HG02970 (cell line): ENCODE results near the gene VPS33B.

Source experiments
- ATAC-seq: cut with Tn5 transposase; IDR thresholded peaks from one replicate; pipeline ENCODE4 v1.9.1; 2021; ENCODE audit warnings: mild to moderate bottlenecking, moderate library complexity, moderate number of reproducible peaks; ENCODE audit not compliant: unreplicated experiment, low FRiP score

VPS33B gene

GRCh38 chr15:90986790-90987507, 35.4 kb downstream of the VPS33B start:
- no peak for ATAC-seq

- ATAC-seq, result no peak
Observed at GRCh38 chr15:90982135-90982534, 40.3 kb downstream of the VPS33B start.

- ATAC-seq, result no peak
Observed at GRCh38 chr15:90981681-90982080, 40.7 kb downstream of the VPS33B start.

GRCh38 chr15:90979582-90979981, 42.8 kb downstream of the VPS33B start:
- ATAC-seq, result no peak

GRCh38 chr15:90974216-90974615, 48.2 kb downstream of the VPS33B start:
- no peak for ATAC-seq

GRCh38 chr15:90972133-90972532, 50.3 kb downstream of the VPS33B start:
- no peak for ATAC-seq

- ATAC-seq, result no peak
Observed at GRCh38 chr15:90970274-90970673, 52.1 kb downstream of the VPS33B start.

- ATAC-seq, result no peak
Observed at GRCh38 chr15:90968434-90968833, 54.0 kb downstream of the VPS33B start.

GRCh38 chr15:90967206-90967605, 55.2 kb downstream of the VPS33B start:
- ATAC-seq, result no peak

GRCh38 chr15:90966262-90966661, 56.1 kb downstream of the VPS33B start:
- ATAC-seq, result no peak

GRCh38 chr15:90962021-90962420, 60.4 kb downstream of the VPS33B start:
- no peak for ATAC-seq

GRCh38 chr15:90960298-90961091, 61.9 kb downstream of the VPS33B start:
- ATAC-seq, result no peak

- ATAC-seq, result no peak
Observed at GRCh38 chr15:90959894-90960293, 62.5 kb downstream of the VPS33B start.

- ATAC-seq, result no peak
Observed at GRCh38 chr15:90959028-90959595, 63.3 kb downstream of the VPS33B start.

- no peak for ATAC-seq
Observed at GRCh38 chr15:90957791-90958190, 64.6 kb downstream of the VPS33B start.

GRCh38 chr15:90957031-90957790, 65.2 kb downstream of the VPS33B start:
- ATAC-seq, result no peak

- ATAC-seq, result no peak
Observed at GRCh38 chr15:90956274-90957030, 65.9 kb downstream of the VPS33B start.

- ATAC-seq, result no peak
Observed at GRCh38 chr15:90955624-90956273, 66.6 kb downstream of the VPS33B start.
